Testis (tissue), 2 donors: Measurements from ENCODE around the gene AMZ1.

Experiments used
- POLR2A ChIP-seq: fragments of 450-650 bp; IDR thresholded peaks from one replicate; pipeline ENCODE4 v1.6.1; 2017; ENCODE audit warnings: antibody characterized with exemption, mild to moderate bottlenecking, moderate library complexity
- TF ChIP-seq, protein P1 (sequence below), 3 experiments: fragments of 450-650 bp in 2 of 3; fragments of 200-600 bp in 1 of 3; sonication (generic) in 1 of 3; IDR thresholded peaks; one replicate each; pipeline ENCODE4 v1.5.1; 2016 to 2019; ENCODE audit warnings: antibody characterized with exemption in 3 of 3, mild to moderate bottlenecking in 2 of 3, moderate library complexity in 1 of 3

DNA sequence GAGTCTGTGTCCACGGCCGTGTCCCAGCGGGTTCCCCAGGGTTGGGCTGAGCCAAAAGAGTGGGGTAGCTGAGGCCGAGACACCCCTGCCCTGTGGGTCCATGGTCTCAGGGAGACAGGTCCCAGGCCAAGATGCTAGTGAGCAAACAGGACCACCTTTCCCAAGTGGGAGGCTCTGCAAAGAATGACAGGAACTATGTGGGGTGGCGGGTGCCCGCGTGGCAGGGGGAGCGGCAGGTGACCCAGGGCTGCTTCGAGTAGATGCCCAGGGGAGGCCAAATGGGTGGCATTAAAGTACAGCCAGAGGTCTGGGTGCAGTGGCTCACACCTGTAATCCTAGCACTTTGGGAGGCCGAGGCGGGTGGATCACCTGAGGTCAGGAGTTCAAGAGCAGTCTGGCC lies 38.0 kb upstream of the AMZ1 start:
- TF ChIP-seq, protein P1, sequence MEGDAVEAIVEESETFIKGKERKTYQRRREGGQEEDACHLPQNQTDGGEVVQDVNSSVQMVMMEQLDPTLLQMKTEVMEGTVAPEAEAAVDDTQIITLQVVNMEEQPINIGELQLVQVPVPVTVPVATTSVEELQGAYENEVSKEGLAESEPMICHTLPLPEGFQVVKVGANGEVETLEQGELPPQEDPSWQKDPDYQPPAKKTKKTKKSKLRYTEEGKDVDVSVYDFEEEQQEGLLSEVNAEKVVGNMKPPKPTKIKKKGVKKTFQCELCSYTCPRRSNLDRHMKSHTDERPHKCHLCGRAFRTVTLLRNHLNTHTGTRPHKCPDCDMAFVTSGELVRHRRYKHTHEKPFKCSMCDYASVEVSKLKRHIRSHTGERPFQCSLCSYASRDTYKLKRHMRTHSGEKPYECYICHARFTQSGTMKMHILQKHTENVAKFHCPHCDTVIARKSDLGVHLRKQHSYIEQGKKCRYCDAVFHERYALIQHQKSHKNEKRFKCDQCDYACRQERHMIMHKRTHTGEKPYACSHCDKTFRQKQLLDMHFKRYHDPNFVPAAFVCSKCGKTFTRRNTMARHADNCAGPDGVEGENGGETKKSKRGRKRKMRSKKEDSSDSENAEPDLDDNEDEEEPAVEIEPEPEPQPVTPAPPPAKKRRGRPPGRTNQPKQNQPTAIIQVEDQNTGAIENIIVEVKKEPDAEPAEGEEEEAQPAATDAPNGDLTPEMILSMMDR (IDR thresholded peaks at IDR 0.05) = no peak
- TF ChIP-seq POLR2A = no peak
